GM21528 (cell line): ENCODE measurements around the gene THUMPD1.
"Not testable (repeated sequence)": the region's sequence is repeated elsewhere in the genome, so short reads cannot be mapped to it uniquely, and the experiment has no call there.

Experiments
- ATAC-seq: cut with Tn5 transposase; IDR thresholded peaks from one replicate; pipeline ENCODE4 v1.9.1; 2021; ENCODE audit warnings: mild to moderate bottlenecking, moderate library complexity; ENCODE audit not compliant: unreplicated experiment, low FRiP score

Gene THUMPD1

GRCh38 chr16:20701692-20702091, 39.9 kb downstream of the THUMPD1 start:
- ATAC-seq = not testable (repeated sequence)

GRCh38 chr16:20696618-20697017, 45.0 kb downstream of the THUMPD1 start:
- ATAC-seq = no peak

GRCh38 chr16:20695024-20695423, 46.6 kb downstream of the THUMPD1 start:
- no peak for ATAC-seq

- ATAC-seq = not testable (repeated sequence)
These were observed 47.5 kb downstream of the THUMPD1 start for GRCh38 chr16:20694096-20694495.

- no peak for ATAC-seq
These were observed 52.0 kb downstream of the THUMPD1 start for GRCh38 chr16:20689668-20690067.

GRCh38 chr16:20683812-20684211, 57.8 kb downstream of the THUMPD1 start:
- no peak for ATAC-seq
